H9 (cell line): ENCODE data around the gene WHRN. TPM values are rescaled to one million over a fixed set of nuclear protein-coding genes. Genes with fewer than 3 reads are reported as not detected.

Source experiments
- DNase-seq: peaks from one replicate; pipeline ENCODE4 v3.0.0-alpha.2; 2017
- H2AFZ ChIP-seq: one replicate; pipeline ENCODE4 v1.6.1; 2013; ENCODE audit warnings: mild to moderate bottlenecking, low read length, control low read depth, moderate library complexity
- H2AK5ac ChIP-seq: 2 replicates; pipeline ENCODE4 v1.6.1; 2013; ENCODE audit warnings: low read length, control low read depth, mixed read lengths; ENCODE audit not compliant: insufficient read length
- H2BK120ac ChIP-seq: one replicate; pipeline ENCODE4 v1.6.1; 2013; ENCODE audit warnings: low read depth, mild to moderate bottlenecking, low read length, control low read depth, inconsistent platforms; ENCODE audit not compliant: poor library complexity, severe bottlenecking
- H2BK12ac ChIP-seq: 2 replicates; pipeline ENCODE4 v1.6.1; 2013; ENCODE audit warnings: low read length, control low read depth, mixed read lengths, low read depth; ENCODE audit not compliant: insufficient read length
- H2BK15ac ChIP-seq: 2 replicates; pipeline ENCODE4 v1.6.1; 2013; ENCODE audit warnings: low read depth, low read length, control low read depth
- H2BK20ac ChIP-seq: one replicate; pipeline ENCODE4 v1.6.1; 2013; ENCODE audit warnings: low read depth, mild to moderate bottlenecking, low read length, control low read depth, inconsistent platforms; ENCODE audit not compliant: poor library complexity, severe bottlenecking
- H2BK5ac ChIP-seq: 2 replicates; pipeline ENCODE4 v1.6.1; 2013; ENCODE audit warnings: low read length, control low read depth, mixed read lengths; ENCODE audit not compliant: insufficient read length
- H3K14ac ChIP-seq: 2 replicates; pipeline ENCODE4 v1.6.1; 2013; ENCODE audit warnings: low read length, control low read depth; ENCODE audit not compliant: insufficient read depth
- H3K18ac ChIP-seq: 2 replicates; pipeline ENCODE4 v1.6.1; 2013; ENCODE audit warnings: low read depth, mild to moderate bottlenecking, mixed read lengths, low read length, control low read depth; ENCODE audit not compliant: insufficient read length
- H3K23ac ChIP-seq: 2 replicates; pipeline ENCODE4 v1.6.1; 2013; ENCODE audit warnings: low read length, control low read depth, mixed read lengths, low read depth; ENCODE audit not compliant: insufficient read length
- H3K23me2 ChIP-seq: 2 replicates; pipeline ENCODE4 v1.6.1; 2013; ENCODE audit warnings: low read depth, mild to moderate bottlenecking, mixed read lengths, low read length, control low read depth; ENCODE audit not compliant: insufficient read length, poor library complexity, severe bottlenecking
- H3K27ac ChIP-seq: 2 replicates; pipeline ENCODE4 v1.5.1; 2013; ENCODE audit warnings: low read length, control low read depth, mixed read lengths, low read depth; ENCODE audit not compliant: insufficient read length
- H3K27me3 ChIP-seq: 2 replicates; pipeline ENCODE4 v1.6.1; 2013; ENCODE audit warnings: low read length, control low read depth, inconsistent platforms; ENCODE audit not compliant: insufficient read depth
- H3K4ac ChIP-seq: 2 replicates; pipeline ENCODE4 v1.6.1; 2013; ENCODE audit warnings: low read depth, mild to moderate bottlenecking, control low read depth, inconsistent platforms, low read length, moderate library complexity
- H3K4me1 ChIP-seq: 2 replicates; pipeline ENCODE4 v1.6.1; 2013; ENCODE audit warnings: low read length, control low read depth, inconsistent platforms; ENCODE audit not compliant: insufficient read depth
- H3K4me2 ChIP-seq: 2 replicates; pipeline ENCODE4 v1.6.1; 2013; ENCODE audit warnings: low read length, control low read depth, mixed read lengths; ENCODE audit not compliant: insufficient read length, insufficient read depth
- H3K56ac ChIP-seq: 2 replicates; pipeline ENCODE4 v1.6.1; 2013; ENCODE audit warnings: low read depth, mild to moderate bottlenecking, mixed read lengths, low read length, control low read depth; ENCODE audit not compliant: insufficient read length
- H3K79me1 ChIP-seq: 2 replicates; pipeline ENCODE4 v1.6.1; 2013; ENCODE audit warnings: low read depth, mild to moderate bottlenecking, moderate library complexity, low read length, control low read depth, inconsistent platforms; ENCODE audit not compliant: insufficient read depth, poor library complexity, severe bottlenecking
- H3K79me2 ChIP-seq: 2 replicates; pipeline ENCODE4 v1.6.1; 2013; ENCODE audit warnings: low read length, control low read depth, inconsistent platforms; ENCODE audit not compliant: insufficient read depth
- H3K9ac ChIP-seq: 2 replicates; pipeline ENCODE4 v1.6.1; 2013; ENCODE audit warnings: low read length, control low read depth, mixed read lengths; ENCODE audit not compliant: insufficient read length; ENCODE audit errors: extremely low read depth
- H3K9me3 ChIP-seq: one replicate; pipeline ENCODE4 v1.6.1; 2013; ENCODE audit warnings: low read depth, low read length, inconsistent platforms; ENCODE audit not compliant: control insufficient read depth
- H3T11ph ChIP-seq: one replicate; pipeline ENCODE4 v1.6.1; 2013; ENCODE audit warnings: mild to moderate bottlenecking, low read length, control low read depth, inconsistent platforms
- H4K20me1 ChIP-seq: one replicate; pipeline ENCODE4 v1.6.1; 2013; ENCODE audit not compliant: control insufficient read depth, insufficient read length, insufficient read depth
- H4K5ac ChIP-seq: 2 replicates; pipeline ENCODE4 v1.6.1; 2013; ENCODE audit warnings: low read depth, mild to moderate bottlenecking, mixed read lengths, low read length, control low read depth; ENCODE audit not compliant: insufficient read length
- H4K8ac ChIP-seq: replicated peaks from 2 replicates; pipeline ENCODE4 v1.6.1; 2013; ENCODE audit warnings: low read length, control low read depth, mixed read lengths, low read depth; ENCODE audit not compliant: insufficient read length
- H4K91ac ChIP-seq: 2 replicates; pipeline ENCODE4 v1.6.1; 2013; ENCODE audit warnings: low read depth, mild to moderate bottlenecking, moderate library complexity, mixed read lengths, low read length, control low read depth; ENCODE audit not compliant: insufficient read length
- H3K27ac Mint-ChIP-seq, 3 experiments: 2 replicates in 2 of 3; 3 replicates in 1 of 3; pipeline ENCODE4 v1.8.0; 2020 to 2021; ENCODE audit warnings: mixed read lengths in 3 of 3, mild to moderate bottlenecking in 1 of 3, moderate library complexity in 1 of 3
- H3K27me3 Mint-ChIP-seq: 2 replicates; pipeline ENCODE4 v1.8.0; 2021; ENCODE audit warnings: low read depth, mild to moderate bottlenecking, moderate library complexity, mixed read lengths
- H3K36me3 Mint-ChIP-seq, 3 experiments: 2 replicates in 2 of 3; 3 replicates in 1 of 3; pipeline ENCODE4 v1.8.0; 2020 to 2021; ENCODE audit warnings: low read depth in 3 of 3, mixed read lengths in 3 of 3; ENCODE audit not compliant: insufficient read depth in 1 of 3
- H3K4me1 Mint-ChIP-seq, 2 experiments: 2 replicates each; pipeline ENCODE4 v1.8.0; 2020; ENCODE audit warnings: mixed read lengths in 2 of 2
- H3K4me3 Mint-ChIP-seq, 2 experiments: 2 replicates in 1 of 2; 3 replicates in 1 of 2; pipeline ENCODE4 v1.8.0; 2020 to 2021; ENCODE audit warnings: mild to moderate bottlenecking in 2 of 2, mixed read lengths in 2 of 2, moderate library complexity in 1 of 2
- H3K9me3 Mint-ChIP-seq, 2 experiments: 2 replicates in 1 of 2; 3 replicates in 1 of 2; pipeline ENCODE4 v1.8.0; 2020; ENCODE audit warnings: mild to moderate bottlenecking in 2 of 2, mixed read lengths in 2 of 2, moderate library complexity in 1 of 2
- CTCF ChIP-seq: fragments of 200-600 bp; sonication (generic); conservative IDR thresholded peaks from 3 replicates; pipeline ENCODE4 v1.8.0; 2021; ENCODE audit warnings: antibody characterized with exemption, mild to moderate bottlenecking
- WGBS: extraction: QIAGEN DNeasy Blood & Tissue Kit; methylation state at CpG from one replicate; pipeline ENCODE4 v1.1.7; 2013; ENCODE audit warnings: missing lambda C conversion rate, low lambda C conversion rate, mixed read lengths; ENCODE audit not compliant: insufficient read length; ENCODE audit errors: extremely low coverage; 5-methylcytosine and 5-hydroxymethylcytosine counted together
- total RNA-seq: library from RNA; stranded (reverse); gene quantifications from 2 replicates; pipeline ENCODE4 v1.2.1, GENCODE V29; 2021

The WHRN gene
- total RNA-seq, 1 experiment from 2014 or later: 2.2 TPM

- H3K4ac ChIP-seq: no peak overlapping the region
- no peak overlapping the region for H4K91ac ChIP-seq
- no peak overlapping the region for H2AFZ ChIP-seq
- no CpG with 5 or more reads among the region's 6 CpGs for WGBS
- no peak overlapping the region for H3K9ac ChIP-seq
- no peak overlapping the region for H2AK5ac ChIP-seq
- no peak for DNase-seq
- H2BK120ac ChIP-seq: no peak overlapping the region
- no peak overlapping the region for H2BK20ac ChIP-seq
- no peaks in the 10 kb centered on the region for H3K4me1 ChIP-seq
- H3K79me1 ChIP-seq: no peaks in the 10 kb centered on the region
- H3K9me3 ChIP-seq: no peaks in the 10 kb centered on the region
- H3K27ac ChIP-seq: no peak overlapping the region
- no peak overlapping the region for H4K5ac ChIP-seq
- H3K14ac ChIP-seq: no peak overlapping the region
- no peak overlapping the region for H3K18ac ChIP-seq
- H3K27me3 ChIP-seq: no peaks in the 10 kb centered on the region
- no peak overlapping the region for H2BK5ac ChIP-seq
- H4K20me1 ChIP-seq: peaks cover 2% of the 10 kb centered on the region
- Mint-ChIP-seq H3K27me3 (no peaks in the 10 kb centered on the region), H3K27ac (peak overlapping the region in 1 of 3 experiments; percentile 86; a peak in 2 of 7 replicates), H3K9me3 (no peaks in the 10 kb centered on the region), H3K4me1 (no peaks in the 10 kb centered on the region), H3K4me3 (no peak overlapping the region), H3K36me3 (peaks cover 41 to 62% (median 61%) of the 10 kb centered on the region in 3 experiments)
- no peak overlapping the region for H3K4me2 ChIP-seq
- no peak overlapping the region for H2BK12ac ChIP-seq
- H3K56ac ChIP-seq: no peak overlapping the region
- no peak for TF ChIP-seq CTCF
- H3K79me2 ChIP-seq: no peaks in the 10 kb centered on the region
- H4K8ac ChIP-seq: no peak overlapping the region
- H3K23me2 ChIP-seq: no peaks in the 10 kb centered on the region
- no peak overlapping the region for H2BK15ac ChIP-seq
- no peak overlapping the region for H3K23ac ChIP-seq
- no peak overlapping the region for H3T11ph ChIP-seq
These were observed 148.5 kb downstream of the WHRN start for GRCh38 chr9:114356792-114357191.
